HCEC 1CT (cell line): ENCODE results near the gene ABHD12B.
"Not testable (repeated sequence)": the region's sequence is repeated elsewhere in the genome, so short reads cannot be mapped to it uniquely, and the experiment has no call there.

ENCODE experiments used
- DNase-seq: peaks from one replicate; pipeline ENCODE4 v3.0.0-alpha.2; 2017

ABHD12B gene

DNA sequence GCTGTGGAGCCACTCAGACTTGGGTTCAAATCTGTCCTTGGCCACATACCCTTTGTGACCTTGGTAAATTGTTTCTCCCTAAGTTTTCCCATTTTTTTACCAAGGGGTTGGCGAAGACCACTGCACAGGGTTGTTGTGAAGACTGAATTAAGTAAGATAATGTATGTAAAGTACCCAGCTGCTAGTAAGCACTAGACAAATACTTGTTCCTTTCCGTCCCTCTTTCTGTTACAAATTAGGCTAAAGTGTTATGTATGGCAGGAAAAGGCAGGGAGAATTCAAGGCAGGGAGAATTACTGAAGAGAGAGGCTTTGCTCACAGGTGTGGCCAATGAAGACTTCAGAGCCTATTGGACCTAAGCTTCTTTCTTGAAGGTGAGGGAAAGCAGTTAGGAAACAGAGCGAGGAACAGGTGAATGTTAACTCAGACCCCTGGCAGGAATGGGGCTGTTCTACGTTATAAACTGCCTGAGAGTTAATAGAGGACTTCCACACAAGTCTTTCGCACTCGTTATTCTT is 25.9 kb downstream of the ABHD12B start:
- no peak for DNase-seq

DNA sequence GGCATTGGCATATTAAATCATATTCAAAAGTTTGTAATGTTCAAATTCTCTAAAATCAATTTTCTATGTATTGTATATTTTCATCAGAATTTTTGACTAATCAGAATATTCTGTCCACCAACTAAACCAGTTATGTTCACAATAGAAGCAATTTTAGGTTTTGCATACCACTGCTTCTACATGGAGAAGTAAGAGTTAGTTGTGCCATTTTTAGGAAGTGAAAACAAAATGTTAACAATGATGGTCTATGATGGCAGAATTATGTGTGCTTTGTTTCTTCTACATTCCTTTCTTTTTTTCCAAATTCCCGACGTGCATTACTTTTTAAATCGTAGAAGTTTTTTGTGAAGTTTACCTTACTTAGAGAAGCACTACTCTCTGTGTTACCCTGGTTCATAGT is 29.5 kb downstream of the ABHD12B start:
- no peak for DNase-seq

DNA sequence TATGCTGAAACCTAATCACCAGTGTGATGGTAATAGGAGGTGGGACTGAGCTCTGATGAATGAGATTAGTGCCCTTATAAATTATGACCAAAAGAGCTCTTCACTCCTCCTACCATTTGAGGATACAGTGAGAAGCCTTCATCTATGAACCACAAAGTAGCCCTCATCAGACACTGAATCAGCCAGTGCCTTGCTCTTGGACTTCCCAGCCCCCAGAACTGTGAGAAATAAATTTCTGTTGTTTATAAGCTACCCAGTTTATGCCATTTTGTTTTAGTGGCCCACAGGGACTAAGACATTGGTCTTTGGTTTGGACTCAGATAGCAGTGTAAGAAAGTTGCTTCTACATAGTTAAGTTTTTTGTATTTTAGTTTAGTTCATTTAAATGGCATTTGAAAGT is 32.9 kb downstream of the ABHD12B start:
- no peak for DNase-seq

DNA sequence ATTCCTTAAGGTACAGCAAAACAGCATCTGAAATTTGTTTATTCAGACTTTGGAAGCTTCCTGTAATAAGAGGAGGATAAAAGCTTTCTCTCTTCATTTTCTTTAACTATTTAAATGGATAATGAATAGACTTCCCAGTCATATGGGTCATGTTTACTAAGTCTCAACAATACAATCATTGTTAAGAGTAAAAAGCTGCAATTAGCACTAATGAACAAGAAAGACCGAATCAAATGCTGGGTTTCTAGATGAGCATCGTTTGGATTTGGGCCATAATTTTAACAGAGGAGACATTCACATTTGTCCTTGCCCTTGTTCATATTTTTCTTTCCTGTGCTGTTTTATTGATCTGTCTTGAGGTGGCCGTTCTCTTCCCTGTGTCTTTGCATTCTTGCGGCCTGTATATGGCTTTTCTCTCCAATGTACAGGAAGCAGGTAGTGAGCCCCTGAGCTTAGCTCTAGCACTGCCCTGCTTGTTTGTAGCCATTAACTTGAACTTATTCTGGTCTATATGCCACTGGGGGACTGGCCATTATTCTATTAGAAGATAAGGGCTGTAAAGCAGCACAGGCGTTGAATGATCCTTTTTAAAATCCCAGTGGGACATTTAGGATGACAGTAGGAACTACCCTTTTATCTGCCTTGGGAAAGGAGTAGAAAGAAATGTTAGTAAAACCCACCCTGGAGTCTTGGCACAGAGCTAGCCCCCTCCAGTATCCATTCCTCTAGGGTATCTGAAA is 34.6 kb downstream of the ABHD12B start:
- DNase-seq, result no peak

DNA sequence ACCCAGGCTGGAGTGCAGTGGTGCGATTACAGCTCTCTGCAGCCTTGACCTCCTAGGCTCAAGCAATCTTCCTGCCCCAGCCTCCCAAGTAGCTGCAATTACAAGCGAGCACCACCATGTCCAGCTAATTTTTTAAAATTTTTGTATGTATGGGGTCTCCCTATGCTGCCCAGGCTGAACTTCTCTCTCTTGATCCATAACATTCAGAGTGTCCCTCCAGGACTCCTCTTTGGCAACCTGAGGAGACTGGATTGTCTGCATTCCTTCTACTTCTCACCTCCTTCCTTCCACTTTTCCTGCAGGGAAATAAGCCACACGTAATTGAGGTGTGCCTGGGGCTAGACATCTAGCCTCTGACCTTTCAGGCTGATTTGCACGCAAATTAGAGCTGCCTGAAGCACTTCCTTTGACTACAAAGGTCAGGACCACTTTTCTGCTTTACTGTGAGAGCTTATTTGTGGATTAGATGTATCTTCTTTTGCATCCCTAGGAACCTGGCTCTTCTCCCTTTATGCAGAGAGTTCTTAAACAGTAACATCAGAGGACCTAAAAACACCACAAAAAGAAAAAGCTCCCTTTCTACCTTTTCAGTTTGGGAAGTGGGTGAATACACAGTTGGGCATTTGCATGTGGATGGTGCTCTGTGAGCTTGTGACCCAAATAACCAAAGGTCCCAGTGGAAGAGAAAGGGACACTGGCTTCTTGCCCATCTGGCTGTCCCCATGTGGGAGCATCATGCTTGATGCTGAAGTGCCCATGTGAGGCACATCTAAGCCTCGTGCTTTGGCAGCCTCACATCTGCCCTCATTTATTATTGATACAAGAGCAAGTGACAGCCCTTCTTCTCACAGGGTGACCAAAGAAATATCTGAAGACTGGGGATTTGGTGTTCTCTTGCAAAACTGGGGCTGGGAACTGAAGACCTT is 38.9 kb downstream of the ABHD12B start:
- no peak for DNase-seq

DNA sequence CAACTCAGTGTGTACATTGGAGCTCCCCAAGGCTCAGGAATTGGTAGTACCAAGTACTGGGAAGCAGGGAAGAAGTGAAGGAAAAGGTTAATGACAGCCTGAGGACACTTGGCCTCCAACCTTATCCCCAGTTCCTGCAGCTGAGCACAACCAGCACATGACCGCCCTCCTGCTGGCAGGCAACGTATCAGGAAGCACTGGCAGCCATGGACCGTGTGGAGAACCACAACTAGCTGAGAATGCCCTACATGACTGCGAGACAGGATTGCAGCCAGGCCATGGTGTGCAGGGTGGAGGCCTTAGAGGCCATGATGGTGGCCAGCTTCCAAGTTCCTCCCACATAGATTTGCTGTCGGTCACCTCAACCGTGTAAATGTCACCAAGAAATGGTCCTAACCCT is 45.6 kb downstream of the ABHD12B start:
- no peak for DNase-seq

DNA sequence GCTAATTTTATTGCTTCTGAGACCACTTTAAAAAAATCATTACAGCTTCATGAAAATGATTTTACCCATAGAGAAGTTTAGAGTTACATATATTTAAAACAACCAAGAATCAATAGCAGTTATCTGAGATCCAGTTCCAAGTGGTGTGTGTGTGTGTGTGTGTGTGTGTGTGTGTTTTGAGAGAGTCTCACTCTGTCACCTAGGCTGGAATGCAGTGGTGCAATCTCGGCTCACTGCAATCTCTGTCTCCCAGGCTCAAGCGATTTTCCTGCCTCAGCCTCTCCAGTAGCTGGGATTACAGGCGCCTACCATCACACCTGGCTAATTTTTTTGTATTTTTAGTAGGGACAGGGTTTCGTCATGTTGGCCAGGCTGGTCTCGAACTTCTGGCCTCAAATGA is 47.7 kb downstream of the ABHD12B start:
- DNase-seq, result not testable (repeated sequence)

DNA sequence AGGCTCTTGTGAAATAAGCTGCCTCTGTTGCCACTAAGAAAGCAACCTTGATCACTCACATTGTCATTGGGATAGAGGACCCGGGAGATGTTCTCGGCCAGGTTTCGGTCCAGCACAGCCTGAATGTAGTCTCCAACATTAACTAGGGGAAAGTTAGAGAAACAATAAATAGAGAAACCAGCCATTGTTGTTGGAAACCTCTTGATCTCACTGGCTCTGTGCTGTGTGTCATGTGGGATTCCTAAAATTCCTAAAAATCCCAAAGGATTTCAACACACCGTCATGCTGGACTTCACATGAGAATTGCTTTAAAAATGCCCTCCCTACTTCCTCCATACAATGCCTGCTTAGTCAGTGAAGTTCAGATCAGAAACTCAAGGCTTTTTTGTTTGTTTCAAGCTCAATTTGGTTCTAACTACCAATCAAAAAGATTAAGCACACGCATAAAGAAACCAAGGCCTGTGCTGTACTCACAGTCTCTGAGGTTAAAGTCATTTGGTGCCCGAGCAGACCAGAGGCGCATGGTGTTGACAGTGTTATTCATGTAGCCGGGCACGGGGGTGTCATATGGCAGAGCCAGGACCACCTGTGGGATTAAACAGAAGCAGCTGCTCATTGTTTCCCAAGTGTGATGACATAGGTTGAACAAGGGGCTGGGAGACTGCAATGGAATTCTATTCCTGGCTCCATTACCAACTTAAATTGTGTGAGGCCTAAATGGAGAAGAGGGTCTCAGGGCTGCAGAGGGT is 48.8 kb downstream of the ABHD12B start:
- peak; percentile 81 for DNase-seq

DNA sequence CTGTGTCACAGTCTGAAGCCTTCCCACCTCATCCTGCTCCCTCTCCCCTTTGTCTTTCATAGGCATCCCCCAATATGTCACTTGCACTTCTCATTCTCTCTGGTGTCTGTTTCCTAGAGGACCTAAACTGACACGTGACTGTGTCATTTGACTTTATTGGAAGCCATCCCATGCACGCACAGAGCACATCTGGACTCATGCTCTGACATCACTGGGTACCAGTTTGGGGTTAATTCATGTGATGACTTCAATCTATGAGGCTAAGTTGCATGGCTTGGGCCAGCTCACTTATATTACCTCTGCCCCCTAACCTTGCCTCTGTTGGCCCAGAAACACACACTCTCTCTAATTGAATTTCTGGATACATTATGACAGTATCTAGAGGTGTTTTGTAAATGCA is 51.0 kb downstream of the ABHD12B start:
- no peak for DNase-seq

DNA sequence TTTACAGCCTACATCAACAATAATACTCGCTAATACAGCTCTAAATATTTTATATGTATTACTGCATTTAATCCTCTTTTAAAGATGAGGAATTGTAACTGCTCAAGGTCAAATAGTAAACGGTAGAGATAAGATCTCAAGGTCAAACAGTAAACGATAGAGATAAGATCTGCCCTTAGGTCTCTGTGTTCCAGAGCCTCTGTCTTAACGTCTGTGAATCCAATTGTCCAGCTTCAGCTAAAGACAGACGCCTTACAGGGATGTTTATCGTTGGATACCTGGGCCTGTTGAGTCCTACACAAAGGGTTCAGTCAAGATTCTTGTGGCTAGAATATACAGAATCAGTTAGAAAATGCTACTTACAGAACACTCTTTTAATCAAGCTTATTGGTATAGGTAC is 52.4 kb downstream of the ABHD12B start:
- no peak for DNase-seq

DNA sequence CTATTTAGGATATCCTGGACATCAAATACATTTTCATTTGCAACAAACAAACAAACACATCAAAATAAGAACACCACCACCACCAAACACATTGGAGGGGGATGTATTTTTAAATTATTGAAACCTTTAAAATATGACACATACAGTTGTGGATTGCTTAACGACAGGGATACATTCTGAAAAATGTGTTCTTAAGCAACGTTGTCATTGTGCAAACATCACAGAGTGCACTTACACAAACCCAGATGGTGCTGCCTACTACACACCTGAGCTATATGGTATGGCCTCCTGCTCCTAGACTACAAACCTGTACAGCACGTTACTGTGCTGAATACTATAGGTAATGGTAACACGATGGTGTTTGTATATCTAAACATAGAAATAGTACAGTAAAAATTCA is 53.0 kb downstream of the ABHD12B start:
- DNase-seq, result no peak

DNA sequence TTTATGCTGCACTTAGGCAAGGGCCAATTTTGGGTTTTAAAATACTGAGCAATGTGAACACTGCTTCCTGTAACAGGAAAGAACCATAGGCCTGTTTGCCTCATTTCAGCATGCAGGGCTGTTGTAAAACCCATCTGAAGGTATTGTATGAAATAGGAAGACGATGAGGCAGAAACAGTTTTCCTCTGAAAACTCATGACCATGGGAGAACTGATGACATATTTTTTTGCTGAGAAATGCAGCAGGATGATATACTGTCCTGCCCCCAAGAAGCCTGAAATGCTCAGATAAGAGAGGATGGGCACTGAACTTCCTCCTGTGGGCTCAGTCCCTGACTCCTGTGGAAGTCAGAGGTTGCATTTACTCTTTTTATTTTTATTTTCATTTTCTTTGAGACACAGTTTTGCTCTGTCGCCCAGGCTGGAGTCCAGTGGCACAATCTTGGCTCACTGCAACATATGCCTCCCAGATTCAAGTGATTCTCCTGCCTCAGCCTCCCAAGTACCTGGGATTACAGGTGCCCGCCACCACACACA is 55.1 kb downstream of the ABHD12B start:
- DNase-seq, result no peak

DNA sequence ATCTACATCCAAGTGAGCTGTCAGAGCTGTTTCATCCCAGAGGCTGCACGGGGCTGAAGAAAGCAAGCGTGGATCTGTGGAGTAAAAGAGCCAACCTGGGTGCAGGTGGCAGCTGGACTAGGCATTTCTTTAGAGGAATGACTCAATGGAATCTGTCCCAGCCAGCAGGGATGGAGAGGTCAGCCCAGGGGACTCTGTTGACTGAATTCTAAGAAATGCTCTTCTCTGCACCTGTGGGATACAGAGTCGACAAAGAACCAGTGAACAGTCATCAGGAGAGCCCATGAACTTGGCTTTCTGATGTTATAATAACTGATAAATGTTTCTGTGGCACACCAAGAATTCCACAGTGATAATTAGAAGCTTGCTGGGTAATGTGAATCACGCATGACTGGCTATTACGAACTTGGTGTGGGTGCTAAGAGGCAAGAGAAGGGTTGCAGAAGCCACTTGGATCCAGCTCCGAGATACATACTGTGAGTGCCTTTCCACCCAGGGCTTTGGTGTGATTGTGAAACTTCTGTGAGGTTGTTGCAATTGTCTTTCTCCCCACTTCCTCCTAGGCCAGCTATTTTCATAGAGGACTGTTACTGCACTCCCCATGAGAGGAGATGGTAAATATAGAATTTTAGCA is 56.3 kb downstream of the ABHD12B start:
- peak; percentile 85 for DNase-seq

DNA sequence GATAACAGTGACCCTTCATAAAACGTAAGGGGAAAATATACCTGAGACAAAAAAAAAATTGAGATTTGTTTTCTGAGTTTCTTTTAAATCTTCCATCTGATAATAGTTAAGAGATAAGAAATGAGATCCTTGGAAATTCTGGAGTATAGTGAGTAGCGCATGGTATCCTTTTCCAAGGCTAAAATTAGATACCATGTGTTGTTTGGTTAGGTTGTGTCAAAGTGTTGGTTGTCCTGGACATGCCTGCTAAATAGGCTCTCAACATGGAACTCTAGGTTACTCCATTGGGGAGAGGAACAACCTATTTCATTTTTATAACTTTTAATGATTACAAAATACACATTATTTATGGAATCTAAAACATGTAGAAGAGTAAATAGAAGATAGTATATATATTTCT is 57.7 kb downstream of the ABHD12B start:
- DNase-seq, result no peak

DNA sequence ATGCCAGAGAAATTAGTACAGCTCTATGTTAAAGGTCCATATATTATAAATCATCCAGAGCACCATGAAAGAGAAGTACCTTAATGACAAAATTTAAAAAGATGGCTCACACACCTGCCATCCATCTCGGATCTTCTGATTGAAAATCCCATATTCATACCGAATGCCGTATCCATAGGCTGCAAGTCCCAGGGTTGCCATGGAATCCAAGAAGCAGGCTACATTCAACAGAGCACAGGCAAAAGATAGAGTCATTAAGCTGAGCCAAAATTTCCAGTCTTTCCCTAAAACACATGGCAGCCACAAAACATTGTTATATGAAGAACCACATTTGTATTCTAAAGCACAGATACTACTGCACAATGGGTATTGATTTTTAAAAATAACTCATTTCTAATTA is 59.7 kb downstream of the ABHD12B start:
- no peak for DNase-seq

DNA sequence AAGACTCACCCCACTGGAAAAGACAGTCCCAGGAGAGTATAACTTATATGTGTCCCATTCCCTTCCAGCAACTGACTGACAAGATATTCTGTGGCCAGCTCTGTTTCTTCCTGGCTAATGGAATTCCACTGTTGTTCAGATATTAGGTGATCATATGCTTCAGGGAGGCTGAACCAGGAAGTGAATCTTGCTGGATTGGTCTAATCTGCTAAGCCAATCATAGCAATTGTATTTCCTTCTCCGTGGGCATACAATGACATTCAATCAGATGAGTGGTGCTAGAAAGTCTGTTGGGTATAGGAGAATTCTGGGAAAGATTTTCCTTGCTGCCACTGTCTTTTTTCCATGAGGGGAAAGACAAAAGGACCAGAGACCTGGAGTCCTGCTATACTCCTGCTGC is 60.3 kb downstream of the ABHD12B start:
- DNase-seq, result no peak

DNA sequence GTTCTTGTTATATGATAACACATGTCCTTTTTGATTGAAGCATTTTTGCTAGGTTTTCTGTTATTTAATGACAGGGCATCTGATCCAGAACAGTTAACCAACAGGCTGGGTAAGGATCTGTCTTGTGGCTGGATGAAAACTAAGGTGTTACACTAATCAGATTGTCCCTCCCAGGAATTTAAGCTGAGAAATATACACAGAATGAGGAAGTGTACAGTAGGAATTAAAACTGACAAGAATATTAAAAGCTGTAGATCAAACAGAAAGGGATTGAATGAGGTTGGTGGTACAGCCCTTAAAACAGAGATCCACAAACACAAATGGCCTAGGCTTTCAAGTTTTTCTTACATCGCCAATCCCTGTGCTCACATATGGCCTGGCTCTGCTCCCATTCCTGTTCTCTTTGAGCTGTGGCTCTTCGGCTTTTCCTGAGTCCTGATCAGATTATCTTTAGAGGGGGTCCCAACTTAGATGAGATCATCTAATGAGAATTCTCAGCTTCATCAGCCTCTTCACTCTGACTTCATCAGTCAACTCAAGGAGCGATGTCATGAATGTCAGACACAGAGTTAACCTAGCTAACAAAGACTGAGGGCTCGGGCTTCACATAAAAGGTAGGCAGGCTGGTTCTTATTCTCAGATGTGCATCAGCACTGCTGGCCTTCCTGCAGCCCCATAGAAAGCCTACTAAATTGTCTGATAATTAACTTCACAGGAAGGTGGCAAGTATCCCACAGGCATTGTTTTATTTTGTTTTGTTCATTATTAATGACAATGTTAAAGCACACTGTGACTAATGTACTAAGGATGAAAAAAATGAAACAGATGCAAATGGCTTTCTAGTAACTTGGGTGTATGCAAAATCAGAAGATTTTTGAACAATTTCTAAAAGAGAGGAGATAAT is 61.0 kb downstream of the ABHD12B start:
- no peak for DNase-seq

DNA sequence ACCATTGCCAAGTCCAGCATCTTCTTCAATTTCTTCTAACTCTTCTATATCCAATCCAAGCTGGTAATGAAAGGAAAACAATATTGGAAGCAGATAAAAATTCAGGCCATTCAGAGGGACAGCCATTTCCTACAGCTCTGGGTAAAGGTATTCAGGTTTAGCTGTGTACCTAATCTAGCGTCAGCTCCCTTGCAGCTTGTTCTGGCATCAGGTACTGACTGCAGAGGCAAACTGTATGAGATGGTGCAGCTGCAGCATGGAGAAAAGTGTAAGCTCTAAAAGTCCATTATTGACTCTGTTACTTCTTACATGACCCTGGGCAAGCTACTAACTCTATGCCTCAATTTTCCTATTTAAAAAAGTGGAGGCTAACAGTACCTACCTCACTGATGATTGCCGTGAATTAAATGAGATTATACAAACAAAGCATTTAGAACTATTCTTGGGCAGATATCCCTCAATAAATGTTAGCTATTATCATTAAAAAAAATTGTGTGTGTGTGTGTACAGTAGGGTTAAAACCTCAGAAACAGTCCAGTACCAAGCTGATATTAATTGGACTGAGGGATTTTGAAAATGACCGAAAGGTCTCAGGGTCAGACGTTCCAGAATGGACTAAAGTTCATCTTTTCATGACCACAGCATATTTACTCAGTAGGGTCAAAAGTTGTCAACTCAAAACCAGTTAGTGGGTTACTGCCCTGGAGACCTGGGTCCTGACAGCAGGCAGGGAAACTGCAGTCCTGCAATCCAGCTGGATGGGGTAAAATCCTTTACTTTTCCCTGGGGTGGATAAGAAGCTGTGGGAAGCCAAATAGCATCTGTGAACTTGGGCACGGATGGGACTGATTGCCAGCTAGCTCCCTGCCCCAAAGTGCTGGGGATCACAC is 63.5 kb downstream of the ABHD12B start:
- DNase-seq, result no peak

DNA sequence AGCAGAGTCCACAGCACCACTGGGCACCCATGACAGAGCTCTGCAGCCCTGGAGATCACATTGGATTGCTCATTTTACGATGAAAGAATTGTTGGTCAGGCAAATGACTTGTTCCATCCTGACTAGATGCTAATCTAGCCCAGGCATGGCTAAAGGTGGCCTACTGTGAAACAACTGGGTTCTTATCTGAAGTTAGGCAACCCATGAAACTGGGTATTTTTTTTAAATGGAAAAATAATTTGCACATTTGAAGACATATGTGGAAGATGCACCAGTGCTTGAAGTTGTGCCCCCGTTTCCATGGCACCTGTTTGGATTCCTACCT is 64.1 kb downstream of the ABHD12B start:
- DNase-seq, result no peak

DNA sequence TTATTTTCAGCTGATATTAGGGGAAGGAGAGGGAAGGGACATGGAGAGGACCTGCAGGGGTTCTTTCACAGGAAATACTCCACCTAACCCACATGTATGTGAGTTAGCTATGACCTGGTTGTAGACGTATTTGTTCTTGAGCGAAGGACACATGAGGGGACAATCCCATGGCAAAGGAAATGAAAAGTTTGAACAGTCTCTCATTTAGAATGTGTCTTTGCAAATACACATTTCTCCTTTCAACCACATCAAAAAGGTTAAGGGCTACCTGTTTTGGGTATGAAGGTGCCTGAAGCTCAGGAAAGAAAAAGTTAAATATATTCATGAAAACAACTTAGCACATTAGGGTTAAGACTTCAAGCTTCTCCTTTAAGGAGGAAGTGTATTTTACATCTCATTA is 65.0 kb downstream of the ABHD12B start:
- DNase-seq, result no peak

DNA sequence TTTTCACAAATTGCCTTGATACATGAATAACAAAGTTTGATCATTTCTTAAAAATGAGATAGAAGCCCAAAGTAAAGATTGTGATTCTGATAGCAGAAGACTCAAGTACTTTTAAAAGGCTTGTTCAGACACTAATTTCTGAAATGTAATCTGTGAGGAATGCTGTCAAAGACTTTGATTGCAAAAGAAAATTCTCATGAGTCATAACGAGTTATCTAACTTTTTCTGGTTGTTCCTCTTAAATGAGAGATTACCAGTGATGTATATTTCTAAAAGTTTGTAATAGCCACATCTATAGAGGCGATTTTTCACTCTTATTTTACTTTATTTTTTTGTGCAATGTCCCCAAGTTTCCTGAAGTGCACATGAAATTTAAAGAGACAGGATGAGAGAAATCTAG is 65.5 kb downstream of the ABHD12B start:
- peak; percentile 73 for DNase-seq
